Loucy (cell line): ENCODE results near the gene PDE10A.

Experiments
- CTCF ChIP-seq: fragments of 200-600 bp; sonication (generic); conservative IDR thresholded peaks from 2 replicates; pipeline ENCODE4 v1.5.1; 2014; ENCODE audit warnings: mild to moderate bottlenecking, antibody characterized with exemption, low read length
- EZH2phosphoT487 ChIP-seq: fragments of 200-600 bp; IDR thresholded peaks from 2 replicates; pipeline ENCODE4 v1.6.1; 2018; ENCODE audit warnings: antibody characterized with exemption, mild to moderate bottlenecking, moderate library complexity, borderline replicate concordance

GRCh38 chr6:165701005-165701404 lies 38.0 kb upstream of the PDE10A start:
- TF ChIP-seq CTCF = no peak
- no peak for TF ChIP-seq EZH2phosphoT487
